HG02678 (cell line): Measurements from ENCODE around the gene GPR39.
"Not testable (repeated sequence)": the region's sequence is repeated elsewhere in the genome, so short reads cannot be mapped to it uniquely, and the experiment has no call there.

Experiments
- ATAC-seq: cut with Tn5 transposase; IDR thresholded peaks from one replicate; pipeline ENCODE4 v1.9.1; 2021; ENCODE audit warnings: mild to moderate bottlenecking, moderate library complexity; ENCODE audit not compliant: unreplicated experiment

Gene GPR39

DNA sequence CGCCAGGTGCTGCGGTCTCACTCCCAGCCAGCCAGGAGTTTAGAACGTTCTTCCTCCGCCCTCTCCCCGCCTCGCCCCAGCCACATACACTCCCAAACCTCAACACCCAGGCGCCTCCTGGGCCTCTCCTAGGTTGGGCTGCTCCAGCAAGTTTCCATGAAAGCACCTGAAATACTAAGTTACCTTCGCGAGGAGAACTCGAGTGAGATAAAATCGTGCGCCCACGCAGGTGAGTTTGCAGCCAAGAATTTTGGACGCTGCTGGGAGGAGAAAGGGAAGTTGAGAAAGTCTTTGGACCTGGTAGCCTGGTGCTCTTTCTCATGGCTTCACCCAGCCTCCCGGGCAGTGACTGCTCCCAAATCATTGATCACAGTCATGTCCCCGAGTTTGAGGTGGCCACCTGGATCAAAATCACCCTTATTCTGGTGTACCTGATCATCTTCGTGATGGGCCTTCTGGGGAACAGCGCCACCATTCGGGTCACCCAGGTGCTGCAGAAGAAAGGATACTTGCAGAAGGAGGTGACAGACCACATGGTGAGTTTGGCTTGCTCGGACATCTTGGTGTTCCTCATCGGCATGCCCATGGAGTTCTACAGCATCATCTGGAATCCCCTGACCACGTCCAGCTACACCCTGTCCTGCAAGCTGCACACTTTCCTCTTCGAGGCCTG, at the start of gene GPR39:
Gene GPR39, plus strand, starts transcription at position 83 of the 673 bp plus-strand sequence.
- ATAC-seq, result no peak

DNA sequence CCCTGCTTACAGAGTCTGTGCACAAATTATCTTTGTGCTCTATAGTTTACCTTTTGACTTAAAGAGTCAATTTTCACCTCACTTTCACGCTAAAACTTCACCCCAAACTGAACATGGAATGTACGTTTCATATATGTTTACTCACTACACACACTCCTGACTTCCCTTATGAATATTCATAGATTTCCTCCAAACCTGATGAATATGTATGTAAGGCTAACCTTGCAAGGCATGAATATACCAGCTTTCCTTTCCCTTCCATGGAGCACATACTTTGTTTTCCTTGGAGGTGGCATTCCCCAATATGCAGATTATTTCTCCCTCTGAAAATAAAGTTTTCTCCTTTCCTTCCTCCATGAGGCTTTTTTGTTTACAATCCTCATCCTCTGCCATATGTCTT, 48.4 kb upstream of the GPR39 start:
- no peak for ATAC-seq

- ATAC-seq, result no peak
Observed at GRCh38 chr2:132372276-132372675, 44.3 kb upstream of the GPR39 start.

GRCh38 chr2:132373391-132374135, 43.0 kb upstream of the GPR39 start:
- no peak for ATAC-seq

DNA sequence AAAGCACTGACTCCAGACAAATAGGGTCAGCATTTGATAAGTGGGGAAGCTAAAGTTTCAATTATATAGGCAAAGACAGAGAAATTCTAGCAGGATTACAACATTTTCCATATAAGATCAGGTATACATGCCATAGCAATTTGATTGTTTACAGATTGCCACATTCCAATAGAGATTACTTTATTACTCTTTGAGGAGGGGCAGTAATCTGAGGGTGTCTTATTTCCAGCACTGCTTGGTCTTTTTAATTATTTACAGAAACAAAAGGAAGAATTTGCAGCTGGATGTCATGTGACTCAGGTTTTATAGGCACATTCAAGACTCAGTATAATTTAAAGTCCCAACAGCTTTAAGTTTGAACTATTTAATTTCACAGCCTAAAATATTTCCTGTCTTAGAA, 42.5 kb upstream of the GPR39 start:
- no peak for ATAC-seq

- ATAC-seq, result no peak
Observed at GRCh38 chr2:132374551-132374950, 42.1 kb upstream of the GPR39 start.

DNA sequence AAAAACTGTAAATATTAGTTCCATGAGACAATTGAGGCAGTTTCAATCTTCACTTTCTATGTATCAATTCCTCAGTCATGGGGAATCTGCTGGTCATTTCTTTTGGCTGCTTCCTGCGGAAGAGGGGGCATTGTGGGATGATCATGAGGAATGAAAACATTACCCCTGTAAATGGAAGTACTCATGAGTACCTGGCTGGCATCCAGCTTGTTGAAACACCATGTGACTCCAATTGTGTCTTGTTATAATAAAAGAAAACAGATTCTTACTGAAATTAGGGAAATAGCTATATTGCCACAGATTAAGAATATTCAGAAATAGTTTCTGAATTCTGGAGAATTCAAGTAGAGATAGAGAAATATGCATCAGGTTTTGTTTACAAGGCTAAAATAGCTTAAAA, 41.6 kb upstream of the GPR39 start:
- no peak for ATAC-seq

GRCh38 chr2:132381376-132381775, 35.2 kb upstream of the GPR39 start:
- no peak for ATAC-seq

GRCh38 chr2:132383956-132384355, 32.6 kb upstream of the GPR39 start:
- ATAC-seq, result no peak

DNA sequence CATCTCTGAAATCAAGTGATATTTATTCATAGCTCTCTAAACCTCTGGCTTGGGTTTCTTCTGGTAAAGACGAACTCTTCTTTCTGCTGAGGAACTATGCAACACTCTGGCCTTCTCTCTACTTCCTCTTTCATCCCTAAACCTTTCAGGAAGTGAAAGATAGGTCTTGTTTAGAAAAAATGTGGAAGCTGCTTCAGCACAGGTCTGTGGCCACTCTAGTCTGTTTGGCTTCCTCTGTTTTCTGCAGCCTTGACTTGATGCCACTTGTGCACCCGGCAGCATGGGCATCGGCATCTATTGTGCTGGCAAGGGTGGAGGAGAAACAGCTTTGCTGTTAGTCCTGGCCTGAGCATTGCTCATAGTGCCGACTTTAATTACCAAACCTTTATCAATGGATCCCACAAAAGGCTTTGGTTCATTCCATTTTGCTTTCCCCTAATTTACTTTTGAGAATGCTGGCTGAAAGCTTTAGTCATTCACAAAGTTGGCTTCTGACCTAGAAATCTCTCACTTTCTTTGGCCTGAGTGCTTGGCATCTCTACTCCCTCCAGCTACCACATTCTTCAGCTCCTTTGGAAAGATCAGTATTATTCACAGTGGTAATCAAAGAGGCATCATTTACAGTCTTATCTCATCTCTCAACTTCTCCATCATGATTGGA, 32.0 kb upstream of the GPR39 start:
- no peak for ATAC-seq

GRCh38 chr2:132387126-132387525, 29.5 kb upstream of the GPR39 start:
- ATAC-seq, result no peak

- no peak for ATAC-seq
Observed at GRCh38 chr2:132390076-132390475, 26.5 kb upstream of the GPR39 start.

DNA sequence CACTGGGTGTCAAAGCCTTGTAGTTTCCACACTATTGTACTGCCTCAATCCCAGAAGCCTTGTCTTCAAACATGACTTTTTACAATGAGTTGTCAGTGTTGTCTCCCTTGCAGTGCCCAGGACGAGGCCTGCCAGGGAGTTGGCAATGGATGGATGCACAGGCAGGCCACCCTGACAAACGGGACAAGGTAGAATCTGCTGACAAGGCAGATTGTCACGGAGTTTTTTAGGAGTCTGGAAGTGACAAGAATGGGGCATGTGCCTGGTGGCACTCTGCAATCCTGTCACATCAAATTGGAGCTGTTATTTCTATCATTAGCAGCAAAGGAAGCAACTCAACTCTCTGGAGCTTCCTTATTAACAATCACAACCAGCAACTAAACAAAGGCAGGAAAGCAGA, 25.2 kb upstream of the GPR39 start:
- no peak for ATAC-seq

DNA sequence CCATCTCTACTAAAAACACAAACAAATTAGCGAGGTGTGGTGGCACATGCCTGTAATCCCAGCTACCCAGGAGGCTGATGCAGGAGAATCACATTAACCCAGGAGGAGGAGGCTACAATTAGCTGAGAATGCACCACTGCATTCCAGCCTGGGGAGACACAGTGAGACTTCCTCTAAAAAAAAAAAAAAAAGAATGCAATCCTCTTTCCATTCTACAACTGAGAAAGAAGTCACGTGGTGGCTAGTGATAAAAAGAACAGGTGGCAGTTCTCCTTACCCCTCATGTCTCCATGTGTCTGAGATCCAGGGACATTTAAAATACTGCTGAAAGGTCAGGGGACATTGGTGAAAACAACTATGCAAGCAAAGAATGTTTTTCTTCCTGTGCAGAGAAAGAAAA, 24.4 kb upstream of the GPR39 start:
- ATAC-seq, result no peak

- ATAC-seq, result no peak
Observed at GRCh38 chr2:132392879-132393278, 23.7 kb upstream of the GPR39 start.

DNA sequence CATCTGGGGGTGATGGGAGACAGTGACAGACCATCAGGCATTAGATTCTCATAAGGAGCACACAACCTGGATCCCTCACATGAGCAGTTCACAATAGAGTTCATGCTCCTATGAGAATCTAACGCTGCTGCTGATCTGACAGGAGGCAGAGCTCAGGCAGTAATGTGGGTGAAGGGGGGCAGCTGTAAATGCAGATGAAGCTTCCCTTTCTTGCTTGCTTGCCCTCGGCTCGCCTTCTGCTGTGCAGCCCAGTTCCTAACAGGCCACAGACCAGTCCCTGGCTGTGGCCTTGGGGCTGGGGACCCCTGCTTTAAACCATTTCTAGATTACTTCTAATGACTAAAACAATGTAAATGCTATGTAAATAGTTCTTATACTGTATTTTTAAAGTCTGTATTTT, 19.6 kb upstream of the GPR39 start:
- not testable (repeated sequence) for ATAC-seq

GRCh38 chr2:132400169-132400900, 16.3 kb upstream of the GPR39 start:
- ATAC-seq, result no peak

- ATAC-seq, result no peak
Observed at GRCh38 chr2:132400901-132401240, 15.7 kb upstream of the GPR39 start.

GRCh38 chr2:132401326-132401725, 15.3 kb upstream of the GPR39 start:
- no peak for ATAC-seq

- ATAC-seq, result no peak
Observed at GRCh38 chr2:132403146-132403545, 13.5 kb upstream of the GPR39 start.

GRCh38 chr2:132404056-132404455, 12.5 kb upstream of the GPR39 start:
- ATAC-seq, result no peak

DNA sequence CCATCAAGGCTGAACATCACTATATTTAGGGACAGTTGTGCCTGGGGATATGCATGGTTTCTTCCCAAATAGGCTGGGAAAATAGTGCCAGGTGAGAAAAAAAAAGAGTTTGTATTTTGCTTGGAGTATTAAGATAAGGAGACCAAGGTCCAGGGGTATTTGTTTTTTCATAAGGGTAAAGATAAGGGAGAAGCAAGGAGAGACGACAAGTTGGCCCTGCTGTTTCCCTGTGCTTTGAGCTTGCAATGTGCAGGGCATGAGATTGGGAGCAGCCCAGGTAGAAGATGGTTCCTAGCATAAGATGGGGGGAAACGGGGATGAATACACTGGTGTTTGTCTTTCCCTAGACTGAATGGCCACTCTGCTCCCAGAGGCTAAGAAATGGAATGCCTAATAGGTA, 8.8 kb upstream of the GPR39 start:
- no peak for ATAC-seq
